Mononuclear cell (primary cell): ENCODE data around the gene NSD2. TPM values are rescaled to one million over a fixed set of nuclear protein-coding genes. Genes with fewer than 3 reads are reported as not detected.

Source experiments
- H3K27me3 ChIP-seq: 2 replicates; pipeline ENCODE4 v1.6.0; 2011; ENCODE audit warnings: low read length, control low read depth; ENCODE audit not compliant: insufficient read depth
- H3K4me1 ChIP-seq: 2 replicates; pipeline ENCODE4 v1.5.1; 2011; ENCODE audit warnings: mild to moderate bottlenecking, low read length, control low read depth; ENCODE audit not compliant: insufficient read depth
- H3K4me3 ChIP-seq: 2 replicates; pipeline ENCODE4 v1.5.1; 2011; ENCODE audit warnings: mild to moderate bottlenecking, low read length, moderate library complexity
- H3K9me3 ChIP-seq: 2 replicates; pipeline ENCODE4 v1.5.1; 2011; ENCODE audit warnings: low read depth, mild to moderate bottlenecking, control low read depth, low read length
- total RNA-seq: library from RNA; depleted of rRNA; stranded (reverse); fragments of >200 nt; gene quantifications from one replicate; pipeline ENCODE4 v1.2.3, GENCODE V29; 2012

The NSD2 gene
- total RNA-seq, 1 donor: 45.3 TPM

DNA sequence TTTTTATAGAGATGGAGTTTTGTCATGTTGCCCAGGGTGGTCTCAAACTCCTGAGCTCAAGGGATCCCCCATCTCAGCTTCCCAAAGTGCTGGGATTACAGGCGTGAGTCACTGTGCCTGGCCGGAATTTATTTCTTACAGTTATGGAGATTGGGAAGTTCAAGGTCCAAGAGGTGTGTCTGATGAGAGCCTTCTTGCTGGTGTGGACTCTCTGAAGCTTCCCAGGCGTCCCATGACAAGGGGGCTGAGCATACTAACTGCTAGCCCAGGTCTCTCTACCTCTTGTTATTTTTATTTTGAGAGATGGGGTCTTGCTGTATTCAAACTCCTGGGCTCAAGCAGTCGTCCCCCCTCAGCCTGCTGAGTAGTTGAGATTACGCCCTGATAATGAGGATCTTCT is 2.9 kb upstream of the NSD2 start:
- no peaks in the 10 kb centered on the region for H3K9me3 ChIP-seq
- H3K4me3 ChIP-seq: no peak overlapping the region
- peaks cover 24% of the 10 kb centered on the region for H3K4me1 ChIP-seq
- H3K27me3 ChIP-seq: no peaks in the 10 kb centered on the region

DNA sequence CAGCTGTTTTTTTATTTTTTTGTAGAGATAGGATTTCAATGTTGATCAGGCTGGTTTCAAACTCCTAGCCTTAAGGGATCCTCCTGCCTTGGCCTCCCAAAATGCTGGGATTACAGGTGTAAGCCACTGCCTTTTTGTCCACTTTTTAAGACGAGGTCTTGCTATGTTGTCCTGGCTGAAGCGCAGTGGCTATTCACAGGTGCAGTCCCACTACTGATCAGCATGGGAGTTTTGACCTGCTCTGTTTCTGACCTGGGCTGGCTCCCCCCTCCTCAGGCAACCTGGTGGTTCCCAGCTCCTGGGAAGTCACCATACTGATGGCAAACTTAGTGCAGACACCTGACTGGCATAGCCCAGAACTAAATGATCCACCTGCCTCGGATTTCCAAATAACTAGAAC is 2.3 kb upstream of the NSD2 start:
- Histone ChIP-seq H3K9me3 (no peaks in the 10 kb centered on the region), H3K27me3 (no peaks in the 10 kb centered on the region), H3K4me1 (peaks cover 22% of the 10 kb centered on the region), H3K4me3 (no peak overlapping the region)

GRCh38 chr4:1869530-1870327 is 1.5 kb upstream of the NSD2 start:
- Histone ChIP-seq H3K9me3 (no peaks in the 10 kb centered on the region), H3K4me1 (peaks cover 22% of the 10 kb centered on the region), H3K4me3 (peak overlapping the region; percentile 77), H3K27me3 (no peaks in the 10 kb centered on the region)

GRCh38 chr4:1870328-1870577 is 940 bp upstream of the NSD2 start:
- Histone ChIP-seq H3K9me3 (no peaks in the 10 kb centered on the region), H3K4me3 (peak overlapping the region; percentile 77), H3K4me1 (peaks cover 22% of the 10 kb centered on the region), H3K27me3 (no peaks in the 10 kb centered on the region)

GRCh38 chr4:1871471-1872021 is 353 bp downstream of the NSD2 start:
- H3K27me3 ChIP-seq: no peaks in the 10 kb centered on the region
- H3K9me3 ChIP-seq: no peaks in the 10 kb centered on the region
- H3K4me1 ChIP-seq: peaks cover 22% of the 10 kb centered on the region
- peak overlapping the region; percentile 56 for H3K4me3 ChIP-seq

DNA sequence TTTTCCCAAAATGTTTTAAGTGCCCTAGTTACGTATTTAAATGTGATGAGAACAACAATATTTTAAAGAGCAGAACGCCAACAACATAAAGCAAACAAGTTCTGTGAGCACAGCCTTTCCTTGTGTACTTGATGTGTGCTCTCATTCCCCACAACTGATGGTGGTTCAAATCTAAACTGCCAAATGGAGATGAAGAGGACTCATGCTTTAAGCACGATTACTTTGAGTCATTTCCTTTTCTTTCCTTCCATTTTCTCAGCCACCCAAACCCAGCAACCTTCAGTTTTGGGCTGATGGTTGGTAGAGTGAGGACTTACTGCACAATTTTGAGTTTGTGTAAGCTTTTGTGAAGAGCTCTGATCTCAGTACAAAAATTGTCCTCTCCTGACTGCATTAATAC is 1.7 kb downstream of the NSD2 start:
- Histone ChIP-seq H3K9me3 (no peaks in the 10 kb centered on the region), H3K4me3 (no peak overlapping the region)

DNA sequence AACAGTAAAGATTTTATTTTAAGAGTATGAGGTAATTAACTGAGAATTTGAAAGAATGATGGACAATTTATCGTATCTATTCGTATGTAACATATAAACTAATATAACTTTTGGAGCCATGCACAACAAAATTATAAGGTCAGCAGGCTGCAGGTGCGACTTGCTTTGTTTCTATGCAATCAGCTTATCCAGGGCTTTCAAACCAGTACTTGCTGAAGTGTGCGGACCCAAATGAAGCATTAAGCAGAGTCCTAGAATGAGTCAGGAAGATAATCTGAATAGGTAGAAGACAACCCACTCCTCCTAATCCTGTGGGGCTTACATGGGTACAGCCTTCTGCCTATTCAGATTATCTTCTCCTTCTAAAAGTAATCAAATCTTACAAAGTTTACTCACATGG is 2.1 kb downstream of the NSD2 start:
- H3K4me1 ChIP-seq: peaks cover 22% of the 10 kb centered on the region
- no peaks in the 10 kb centered on the region for H3K9me3 ChIP-seq
- H3K27me3 ChIP-seq: no peaks in the 10 kb centered on the region
- no peak overlapping the region for H3K4me3 ChIP-seq

More for the DNA sequence above, 1.7 kb downstream of the NSD2 start:
- H3K4me1 ChIP-seq: peaks cover 22% of the 10 kb centered on the region
- H3K27me3 ChIP-seq: no peaks in the 10 kb centered on the region

DNA sequence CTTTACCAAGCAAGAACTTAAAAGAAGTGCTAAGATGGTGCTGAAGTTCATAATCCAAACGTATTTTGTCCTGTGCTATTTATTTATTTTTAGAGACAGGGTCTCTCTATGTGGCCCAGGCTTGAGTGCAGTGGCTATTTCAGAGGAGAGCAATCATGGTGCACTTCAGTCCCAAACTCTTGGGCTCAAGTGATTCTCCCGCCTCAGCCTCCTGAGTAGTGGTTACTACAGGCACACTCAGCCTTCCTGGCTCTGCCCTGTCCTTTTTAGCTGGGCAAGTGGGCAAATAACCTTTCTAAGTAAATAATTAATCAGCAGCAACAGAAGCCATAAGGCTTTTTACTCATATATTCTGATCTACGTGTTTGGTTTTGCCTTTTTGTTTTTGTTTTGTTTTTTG is 2.6 kb downstream of the NSD2 start:
- H3K4me1 ChIP-seq: peaks cover 24% of the 10 kb centered on the region
- no peaks in the 10 kb centered on the region for H3K9me3 ChIP-seq
- no peaks in the 10 kb centered on the region for H3K27me3 ChIP-seq
- H3K4me3 ChIP-seq: no peak overlapping the region

- Histone ChIP-seq H3K9me3 (no peaks in the 10 kb centered on the region), H3K4me3 (no peak overlapping the region), H3K27me3 (no peaks in the 10 kb centered on the region), H3K4me1 (peaks cover 25% of the 10 kb centered on the region)
Measured at GRCh38 chr4:1874201-1874600, 3.0 kb downstream of the NSD2 start.

GRCh38 chr4:1879485-1879884 is 8.3 kb downstream of the NSD2 start:
- H3K27me3 ChIP-seq: no peaks in the 10 kb centered on the region
- H3K4me1 ChIP-seq: peaks cover 8% of the 10 kb centered on the region
- H3K4me3 ChIP-seq: no peak overlapping the region
- no peaks in the 10 kb centered on the region for H3K9me3 ChIP-seq

- Histone ChIP-seq H3K4me3 (no peak overlapping the region), H3K27me3 (no peaks in the 10 kb centered on the region), H3K9me3 (no peaks in the 10 kb centered on the region), H3K4me1 (peaks cover 8% of the 10 kb centered on the region)
Measured at GRCh38 chr4:1880332-1880731, 9.1 kb downstream of the NSD2 start.

GRCh38 chr4:1882850-1883271 is 11.7 kb downstream of the NSD2 start:
- peaks cover 17% of the 10 kb centered on the region for H3K4me1 ChIP-seq
- H3K27me3 ChIP-seq: no peaks in the 10 kb centered on the region
- no peak overlapping the region for H3K4me3 ChIP-seq
- H3K9me3 ChIP-seq: no peaks in the 10 kb centered on the region

DNA sequence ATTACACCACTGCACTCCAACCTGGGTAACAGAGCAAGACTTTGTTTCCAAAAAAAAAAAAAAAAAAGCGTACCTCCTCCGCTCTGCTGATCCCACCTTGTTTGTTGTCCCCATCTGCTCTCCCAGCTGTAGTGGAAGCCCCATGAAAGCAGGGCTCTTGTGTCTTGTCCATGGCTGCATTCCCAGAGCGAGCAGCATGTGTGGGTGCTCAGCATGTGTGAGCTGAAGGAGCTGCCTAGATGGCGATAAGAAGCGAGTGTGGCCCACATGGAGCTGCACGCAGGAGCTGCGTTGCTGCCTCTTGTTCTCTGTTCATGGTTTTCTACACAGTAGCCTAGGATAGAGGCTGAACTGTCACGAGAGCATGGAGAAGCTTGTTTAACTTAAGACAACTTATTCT is 12.4 kb downstream of the NSD2 start:
- H3K27me3 ChIP-seq: no peaks in the 10 kb centered on the region
- H3K4me1 ChIP-seq: peaks cover 16% of the 10 kb centered on the region
- H3K4me3 ChIP-seq: no peak overlapping the region
- H3K9me3 ChIP-seq: no peaks in the 10 kb centered on the region

- Histone ChIP-seq H3K4me3 (no peak overlapping the region), H3K4me1 (peaks cover 9% of the 10 kb centered on the region), H3K27me3 (no peaks in the 10 kb centered on the region), H3K9me3 (no peaks in the 10 kb centered on the region)
Measured at GRCh38 chr4:1885414-1885813, 14.2 kb downstream of the NSD2 start.

DNA sequence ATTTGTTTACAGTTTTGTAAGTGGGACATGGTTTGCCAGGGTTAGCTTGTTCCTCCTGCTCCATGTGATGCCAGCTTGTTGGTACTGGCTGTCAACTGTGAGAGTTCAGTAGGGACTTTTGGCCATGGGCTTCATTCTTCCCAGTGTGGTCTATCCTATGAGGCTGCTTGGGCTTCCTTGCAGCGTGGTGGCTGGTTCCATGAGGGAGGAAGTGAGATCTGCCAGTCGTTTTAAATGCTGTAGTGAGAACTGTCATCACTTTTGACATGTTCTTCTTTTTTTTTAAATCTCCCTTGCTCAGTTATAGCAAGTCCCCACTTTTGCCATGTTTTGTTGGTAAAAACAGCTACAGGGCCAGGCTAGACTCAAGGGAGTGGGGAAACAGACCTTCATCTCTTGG is 15.9 kb downstream of the NSD2 start:
- Histone ChIP-seq H3K9me3 (no peaks in the 10 kb centered on the region), H3K4me1 (peaks cover 9% of the 10 kb centered on the region), H3K4me3 (no peak overlapping the region), H3K27me3 (no peaks in the 10 kb centered on the region)

GRCh38 chr4:1890979-1891570 is 19.9 kb downstream of the NSD2 start:
- no peaks in the 10 kb centered on the region for H3K9me3 ChIP-seq
- H3K4me1 ChIP-seq: peaks cover 9% of the 10 kb centered on the region
- H3K27me3 ChIP-seq: no peaks in the 10 kb centered on the region
- no peak overlapping the region for H3K4me3 ChIP-seq
